D341Med (cell line): Measurements from ENCODE around the gene EP400.
"Not testable (repeated sequence)": the region's sequence is repeated elsewhere in the genome, so short reads cannot be mapped to it uniquely, and the experiment has no call there.

Experiments
- DNase-seq: peaks from one replicate; pipeline ENCODE4 v3.0.0; 2012; ENCODE audit warnings: low spot score

The EP400 gene

DNA sequence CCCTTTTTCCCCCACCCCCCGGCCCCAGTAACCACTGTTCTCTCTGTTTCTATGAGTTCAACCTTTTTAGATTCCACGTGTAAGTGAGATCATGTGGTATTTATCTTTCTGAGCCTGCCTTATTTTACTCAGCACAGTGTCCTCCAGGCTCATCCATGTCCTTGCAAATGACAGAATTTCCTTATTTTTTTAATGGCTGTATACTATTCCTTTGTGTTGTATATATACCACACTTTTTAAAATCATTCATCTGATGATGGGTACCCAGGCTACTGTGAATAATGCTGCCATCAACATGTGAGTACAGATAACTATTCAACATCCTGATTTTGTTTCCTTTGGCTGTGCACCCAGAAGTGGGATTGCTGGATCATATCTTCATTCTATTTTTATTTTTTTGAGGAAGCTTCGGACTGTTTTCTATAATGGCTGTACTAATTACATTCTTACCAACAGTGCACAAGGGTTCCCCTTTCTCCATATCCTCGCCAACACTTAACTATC lies 139.7 kb downstream of the EP400 start:
- DNase-seq, result no peak

DNA sequence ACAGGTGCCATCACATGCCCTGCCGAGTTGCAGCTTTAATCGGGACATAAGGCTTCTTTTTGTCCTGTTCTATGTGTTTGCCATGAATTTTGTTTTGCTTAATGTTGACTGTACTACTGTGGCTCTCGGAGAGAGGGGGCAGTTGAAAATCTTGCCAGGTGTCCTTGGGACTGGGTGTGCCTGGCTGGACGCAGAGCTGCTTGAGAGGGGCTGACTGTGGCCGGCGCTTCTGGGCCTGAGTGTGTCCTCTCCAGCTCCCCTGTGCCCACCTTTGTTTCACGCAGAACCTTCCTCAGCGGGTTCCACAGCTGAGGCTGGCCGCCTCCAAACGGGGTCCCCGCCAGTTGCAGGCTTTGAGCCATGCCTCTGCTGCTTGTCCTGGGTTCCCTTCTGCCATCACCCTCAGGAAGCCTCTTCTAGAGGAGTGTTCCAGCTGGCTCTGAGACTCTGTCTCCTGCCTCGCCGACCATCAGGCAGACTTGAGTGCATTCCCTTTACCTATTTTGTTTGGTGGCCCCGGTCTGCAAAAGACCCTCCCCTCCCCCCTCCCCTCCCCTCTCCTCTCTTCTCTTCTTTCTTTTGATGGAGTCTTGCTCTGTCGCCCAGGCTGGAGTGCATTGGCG lies 144.6 kb downstream of the EP400 start:
- no peak for DNase-seq

DNA sequence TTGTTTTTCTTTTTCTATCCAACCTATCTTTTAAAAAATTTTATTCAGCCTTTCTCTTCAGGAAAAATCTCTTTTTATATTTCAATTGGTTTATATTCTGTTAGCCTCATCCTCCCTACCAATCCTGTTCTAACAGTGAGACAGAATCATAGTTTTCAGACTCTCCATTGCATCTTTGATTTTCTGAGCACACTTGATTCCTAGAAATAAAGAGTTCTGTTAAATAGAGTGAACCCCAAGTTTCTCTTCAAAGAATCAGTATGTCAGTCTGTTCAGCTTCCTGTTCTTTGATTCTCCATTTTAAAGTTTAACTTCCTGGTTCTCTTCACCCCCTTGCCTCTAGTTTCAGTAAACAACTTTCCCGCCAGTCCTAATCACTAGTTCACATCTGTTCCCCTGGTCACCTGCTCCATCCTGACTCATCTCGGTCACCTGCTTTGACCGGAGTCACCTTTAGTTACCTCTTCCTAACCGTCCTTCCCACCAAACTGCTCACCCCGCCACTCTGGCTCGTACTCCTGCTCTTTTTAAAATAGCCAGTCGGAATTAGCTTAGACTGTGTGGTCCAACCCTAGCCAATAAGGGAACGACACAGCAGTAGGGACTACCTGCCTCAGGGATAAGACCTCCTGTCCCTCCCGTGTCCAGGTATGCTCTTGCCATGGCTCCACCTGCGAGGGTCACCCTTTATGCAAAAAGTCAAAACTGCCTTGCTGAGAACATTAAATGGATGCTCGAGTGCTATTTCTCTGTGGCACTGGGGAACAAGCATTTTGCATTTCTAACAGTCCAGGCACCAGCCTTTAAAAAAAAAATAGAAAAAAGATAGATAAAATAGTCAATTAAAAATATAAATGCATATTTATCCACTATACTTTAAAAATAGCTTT lies 146.0 kb downstream of the EP400 start:
- DNase-seq, result no peak

DNA sequence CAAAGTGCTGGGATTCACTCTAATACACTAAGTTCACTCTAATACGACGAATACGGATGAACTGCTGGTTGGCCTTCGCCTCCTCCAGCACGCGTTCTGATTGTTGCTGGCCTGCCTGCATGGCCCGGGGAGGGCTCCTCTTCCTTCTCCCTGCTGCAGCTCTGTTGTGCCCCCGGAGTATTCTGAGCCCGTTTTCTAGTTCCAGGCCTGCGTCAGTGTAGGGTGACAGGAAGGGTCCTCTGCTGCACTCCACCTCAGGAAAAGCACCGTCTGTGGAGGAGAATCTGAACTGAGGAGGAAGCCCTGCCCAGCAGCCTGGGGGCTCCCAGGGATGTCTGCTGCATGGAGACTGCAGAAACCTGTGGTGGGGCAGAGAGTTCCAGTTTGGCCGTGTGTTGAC lies 150.0 kb downstream of the EP400 start:
- no peak for DNase-seq

DNA sequence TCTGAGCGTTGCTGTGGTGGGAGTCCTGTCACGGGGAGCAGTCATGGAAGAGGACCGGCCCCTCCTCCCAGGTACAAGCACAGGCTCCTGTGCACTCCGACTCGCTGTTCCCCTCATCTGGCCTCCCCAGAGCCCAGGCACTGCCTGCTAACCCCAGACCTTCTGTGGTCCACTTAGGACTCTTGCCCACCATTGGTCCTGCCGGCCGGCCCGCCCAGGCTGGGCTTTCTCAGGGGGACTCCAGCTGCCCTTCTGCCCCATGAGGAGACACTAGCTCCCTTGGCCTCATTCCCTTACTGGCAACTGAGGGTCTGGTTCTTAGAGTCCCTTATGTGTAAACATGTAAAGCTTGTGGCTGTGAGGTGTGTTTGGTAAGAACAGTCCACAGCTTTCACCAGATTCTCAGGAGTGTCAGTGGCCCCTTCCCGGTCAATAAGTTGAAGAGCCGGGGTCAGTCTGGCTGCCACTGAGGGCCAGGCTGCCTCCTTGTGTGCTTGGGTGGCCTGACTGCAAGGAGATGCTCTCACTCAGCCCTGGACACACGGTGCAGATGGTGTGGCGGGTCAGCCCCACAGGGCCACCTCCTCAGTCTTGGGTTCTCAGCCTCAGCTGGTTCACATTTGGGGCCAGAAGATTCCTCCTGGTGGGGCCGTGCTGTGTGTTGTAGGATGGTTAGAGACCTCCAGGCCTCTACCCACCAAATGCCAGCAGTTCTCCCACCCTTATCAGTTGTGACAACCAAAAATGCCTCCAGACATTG lies 150.7 kb downstream of the EP400 start:
- no peak for DNase-seq

DNA sequence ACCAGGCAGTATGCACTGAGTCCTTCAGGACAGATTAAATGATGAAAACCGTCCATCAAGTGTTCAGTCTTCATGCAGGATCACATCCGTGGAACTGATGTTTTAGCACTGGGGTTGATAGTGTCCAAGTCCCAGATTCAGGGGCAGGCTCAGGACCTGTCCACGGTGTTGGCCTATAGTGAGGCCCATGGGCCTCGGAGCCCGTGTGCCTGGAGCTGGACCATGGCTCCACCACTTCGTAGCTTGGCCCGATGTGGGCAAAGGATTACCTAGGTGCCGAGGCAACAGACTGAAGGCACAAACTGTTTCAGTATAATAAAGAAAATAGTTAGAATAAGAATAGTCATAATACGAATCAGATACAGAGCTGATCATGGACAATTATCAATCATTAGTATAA lies 152.6 kb downstream of the EP400 start:
- DNase-seq, result no peak

DNA sequence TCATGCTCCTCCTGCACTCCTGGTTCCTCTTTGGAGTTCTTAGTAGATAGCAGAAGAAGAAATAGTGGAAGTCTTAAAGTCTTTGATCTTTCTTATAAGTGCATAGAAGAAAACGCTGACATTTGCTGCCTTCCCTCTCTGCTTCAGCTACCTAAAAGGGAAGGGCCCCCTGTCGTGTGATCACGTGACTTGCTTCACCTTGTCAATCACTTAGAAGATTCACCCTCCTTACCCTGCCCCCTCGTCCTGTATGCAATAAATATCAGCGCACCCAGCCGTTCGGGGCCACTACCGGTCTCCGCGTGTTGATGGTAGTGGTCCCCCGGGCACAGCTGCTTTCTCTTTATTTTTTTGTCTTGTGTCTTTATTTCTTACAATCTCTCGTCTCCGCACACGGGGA lies 153.3 kb downstream of the EP400 start:
- DNase-seq, result not testable (repeated sequence)

DNA sequence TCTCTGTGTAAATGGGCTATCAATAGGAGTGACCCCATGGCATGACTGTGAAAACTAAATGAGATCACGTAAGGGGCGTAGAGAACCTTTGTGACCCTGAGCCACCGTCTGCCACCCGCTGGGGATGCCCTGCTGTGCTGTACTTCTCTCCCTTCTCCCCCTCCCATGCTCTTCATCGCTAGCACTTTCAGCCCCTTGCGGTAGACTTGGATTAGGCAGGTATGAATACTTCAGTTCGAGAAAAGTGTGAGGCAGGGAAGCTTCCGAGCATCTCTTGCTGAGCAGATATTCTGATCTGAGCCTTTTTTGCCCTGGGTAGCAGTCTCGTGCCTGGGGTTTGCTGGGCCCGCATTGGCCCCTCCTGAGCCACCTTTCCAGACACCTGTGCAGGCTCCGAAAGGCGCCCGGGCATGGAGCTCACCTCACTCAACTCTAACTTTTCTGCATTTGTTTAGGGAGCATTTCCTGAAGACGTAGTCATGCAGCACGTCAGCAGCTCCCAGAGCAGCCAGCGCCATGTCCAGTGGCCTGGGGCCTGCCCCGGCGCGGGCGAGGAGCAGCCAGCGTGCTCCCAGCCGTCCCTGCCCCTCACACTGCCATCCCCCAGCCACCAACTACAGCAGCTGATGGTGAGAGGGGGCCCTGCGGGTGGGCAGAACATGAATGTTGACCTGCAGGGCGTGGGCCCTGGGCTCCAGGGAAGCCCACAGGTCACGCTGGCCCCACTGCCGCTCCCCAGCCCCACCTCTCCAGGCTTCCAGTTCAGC lies 154.0 kb downstream of the EP400 start:
- DNase-seq, result no peak

DNA sequence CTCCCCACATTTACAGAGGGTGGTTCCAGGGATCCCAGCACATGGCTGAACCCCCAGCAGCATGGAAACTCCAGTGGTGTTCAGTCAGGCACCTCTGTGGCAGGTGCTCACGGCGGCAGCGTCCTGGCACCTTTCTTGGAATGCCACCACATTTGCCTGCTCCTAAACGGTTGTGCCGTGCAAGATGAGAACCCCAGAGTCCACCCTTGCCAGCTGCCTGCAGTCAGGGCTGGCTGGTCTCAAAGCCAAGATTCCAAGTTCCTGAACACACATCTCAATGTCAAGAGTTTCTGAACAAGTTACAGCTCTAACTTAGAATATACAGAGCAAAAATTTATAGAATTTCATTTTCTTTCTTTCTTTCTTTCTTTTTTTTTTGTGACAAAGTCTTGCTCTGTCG lies 155.7 kb downstream of the EP400 start:
- no peak for DNase-seq

DNA sequence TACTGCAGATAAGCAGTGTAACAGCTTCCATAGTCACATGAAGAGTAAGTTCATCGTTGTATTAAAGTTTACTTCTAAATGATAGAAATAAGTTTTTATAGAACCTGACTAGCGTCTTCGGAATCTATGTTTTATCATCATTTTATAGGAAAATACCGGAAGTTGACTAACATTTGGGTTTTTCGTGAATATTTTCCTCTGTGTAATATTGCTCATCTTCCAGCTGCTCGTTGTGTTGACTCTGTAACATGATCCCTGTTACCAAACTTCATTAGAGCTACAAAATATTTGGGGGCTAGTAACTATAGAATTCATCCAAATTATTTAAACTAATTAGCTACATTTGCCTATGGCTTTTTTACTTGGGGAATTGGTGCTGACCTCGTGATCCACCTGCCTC lies 157.2 kb downstream of the EP400 start:
- DNase-seq, result no peak

DNA sequence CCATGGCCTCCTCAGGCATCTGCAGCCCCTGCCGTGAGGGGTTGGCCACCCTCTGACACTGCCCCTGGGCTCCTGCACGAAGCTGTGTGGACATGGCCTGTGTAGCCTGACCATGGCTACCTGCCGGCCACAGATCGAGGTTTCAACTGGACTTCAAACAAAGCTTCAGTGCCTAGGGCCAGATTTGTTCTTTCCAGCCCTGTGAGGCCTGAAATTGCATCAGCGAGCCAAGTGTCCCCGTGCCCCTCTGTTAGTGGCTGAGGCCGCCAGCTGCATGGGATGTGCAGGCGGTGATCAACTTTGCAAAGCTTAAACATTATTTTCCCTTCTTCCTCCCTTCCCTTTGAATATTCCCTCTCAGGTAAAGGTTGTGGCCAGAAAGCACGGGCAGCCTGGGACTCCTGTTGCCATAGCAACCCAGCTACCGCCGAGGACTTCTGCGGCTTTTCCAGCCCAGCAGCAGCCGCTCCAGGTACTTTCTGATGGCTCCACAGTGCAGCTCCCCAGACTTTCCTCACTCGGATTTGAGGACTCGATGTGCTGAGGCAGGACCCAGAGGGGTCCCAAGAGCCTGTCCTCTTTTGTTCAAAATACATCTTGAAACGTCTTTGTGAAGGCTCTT lies 158.6 kb downstream of the EP400 start:
- DNase-seq, result no peak

DNA sequence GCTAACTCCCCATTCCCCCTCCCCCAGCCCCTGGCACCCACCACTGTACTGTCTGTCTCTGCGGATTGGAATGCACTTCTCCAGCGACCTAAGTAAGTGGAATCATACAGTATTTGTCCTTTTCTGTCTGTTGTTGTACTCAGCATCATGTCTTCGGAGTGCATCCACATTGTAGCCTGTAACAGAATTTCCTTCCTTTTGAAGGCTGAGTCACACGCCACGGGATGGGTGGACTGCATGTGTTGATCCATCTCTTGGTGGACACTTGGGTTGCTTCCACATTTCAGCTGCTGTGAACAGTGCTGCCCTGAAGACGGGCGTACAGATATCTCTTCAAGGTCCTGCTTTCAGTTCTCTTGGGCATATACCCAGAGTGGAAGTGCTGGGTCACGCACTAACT lies 160.0 kb downstream of the EP400 start:
- no peak for DNase-seq

DNA sequence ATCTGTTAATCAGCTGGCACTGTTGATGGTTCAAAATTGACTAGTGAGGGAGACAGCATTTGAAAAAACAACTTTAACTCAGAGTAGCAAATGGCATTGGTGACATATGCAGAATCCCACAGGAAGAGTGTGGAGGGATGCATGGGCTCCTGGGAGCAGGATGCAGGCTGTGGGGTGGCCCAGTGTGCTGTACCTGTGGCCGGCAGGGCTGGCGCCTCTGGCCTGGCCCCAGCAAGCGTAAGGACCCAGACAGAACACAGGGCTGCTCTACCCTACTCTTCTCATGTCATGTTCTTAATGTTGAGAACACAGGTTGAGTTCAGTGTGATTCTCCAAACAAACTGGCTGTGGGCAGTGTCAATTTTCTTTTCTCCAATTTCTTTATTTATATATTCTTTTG lies 160.9 kb downstream of the EP400 start:
- DNase-seq, result no peak

DNA sequence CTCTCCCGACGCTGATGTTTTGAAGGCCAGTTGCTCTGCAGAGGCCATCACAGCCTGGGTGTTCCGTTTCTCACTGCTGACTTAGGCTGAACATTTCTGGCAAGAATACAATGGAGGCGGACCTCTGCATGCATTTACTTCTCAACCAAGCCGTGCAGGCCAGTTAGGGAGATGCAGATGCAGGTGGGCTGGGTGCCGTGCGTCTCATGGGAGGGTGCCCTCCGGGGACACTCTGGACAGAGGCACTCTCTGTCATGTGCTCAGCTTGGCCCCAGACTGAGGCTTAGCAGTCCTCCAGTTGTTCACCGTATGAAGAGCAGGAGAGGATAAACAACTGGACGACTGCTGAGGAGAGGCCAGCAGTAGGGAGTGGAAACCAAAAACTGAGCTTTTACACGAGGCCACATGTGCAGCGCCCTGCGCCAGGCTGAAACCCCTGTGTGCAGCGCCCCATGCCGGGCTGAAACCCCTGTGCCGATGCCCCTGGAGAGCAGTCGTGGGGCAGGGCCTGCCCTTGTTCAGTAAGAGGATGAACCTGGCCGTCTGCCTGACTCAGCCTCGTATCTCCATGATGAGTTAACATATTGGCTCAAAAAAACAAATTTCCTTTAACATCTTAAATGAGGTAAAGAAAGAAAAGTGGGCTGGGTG lies 162.0 kb downstream of the EP400 start:
- no peak for DNase-seq

DNA sequence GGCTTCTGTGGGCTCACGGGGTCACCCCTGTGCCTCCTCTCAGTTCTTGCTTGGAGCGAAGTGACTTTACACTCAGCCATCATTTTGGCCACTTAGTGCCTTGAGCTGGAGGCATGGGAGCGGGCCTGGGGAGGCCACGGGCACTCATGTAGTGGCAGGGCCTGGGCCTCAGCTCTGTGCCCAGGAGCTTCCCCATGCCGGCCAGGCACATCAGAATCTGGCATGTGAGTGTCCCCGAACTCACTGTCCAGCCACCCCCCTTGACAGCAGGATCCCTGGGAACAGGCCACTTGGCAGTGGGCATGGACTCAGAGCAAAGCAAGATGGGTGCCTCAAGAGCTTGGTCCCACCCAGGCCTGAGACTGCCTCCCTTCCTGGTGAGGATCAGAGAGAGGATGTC lies 164.9 kb downstream of the EP400 start:
- no peak for DNase-seq

DNA sequence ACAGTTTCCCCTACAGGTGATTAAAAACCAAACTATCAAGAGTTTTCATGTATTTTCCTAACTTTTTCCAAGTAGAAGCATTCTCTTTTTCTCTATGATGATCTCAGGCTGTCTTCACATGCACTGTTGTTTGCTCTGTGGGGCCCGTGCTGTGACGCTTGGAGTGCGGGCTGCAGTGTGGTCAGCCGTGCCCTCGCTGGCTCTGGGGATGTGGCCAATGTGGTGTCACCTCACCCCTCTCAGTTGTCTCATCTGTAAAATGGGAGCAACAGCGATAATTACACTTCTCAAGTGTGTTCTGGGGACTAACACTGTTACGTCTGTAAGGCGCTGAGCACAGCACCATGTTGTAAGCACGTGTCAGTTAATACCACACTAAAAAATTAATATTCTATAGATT lies 165.8 kb downstream of the EP400 start:
- DNase-seq, result no peak

DNA sequence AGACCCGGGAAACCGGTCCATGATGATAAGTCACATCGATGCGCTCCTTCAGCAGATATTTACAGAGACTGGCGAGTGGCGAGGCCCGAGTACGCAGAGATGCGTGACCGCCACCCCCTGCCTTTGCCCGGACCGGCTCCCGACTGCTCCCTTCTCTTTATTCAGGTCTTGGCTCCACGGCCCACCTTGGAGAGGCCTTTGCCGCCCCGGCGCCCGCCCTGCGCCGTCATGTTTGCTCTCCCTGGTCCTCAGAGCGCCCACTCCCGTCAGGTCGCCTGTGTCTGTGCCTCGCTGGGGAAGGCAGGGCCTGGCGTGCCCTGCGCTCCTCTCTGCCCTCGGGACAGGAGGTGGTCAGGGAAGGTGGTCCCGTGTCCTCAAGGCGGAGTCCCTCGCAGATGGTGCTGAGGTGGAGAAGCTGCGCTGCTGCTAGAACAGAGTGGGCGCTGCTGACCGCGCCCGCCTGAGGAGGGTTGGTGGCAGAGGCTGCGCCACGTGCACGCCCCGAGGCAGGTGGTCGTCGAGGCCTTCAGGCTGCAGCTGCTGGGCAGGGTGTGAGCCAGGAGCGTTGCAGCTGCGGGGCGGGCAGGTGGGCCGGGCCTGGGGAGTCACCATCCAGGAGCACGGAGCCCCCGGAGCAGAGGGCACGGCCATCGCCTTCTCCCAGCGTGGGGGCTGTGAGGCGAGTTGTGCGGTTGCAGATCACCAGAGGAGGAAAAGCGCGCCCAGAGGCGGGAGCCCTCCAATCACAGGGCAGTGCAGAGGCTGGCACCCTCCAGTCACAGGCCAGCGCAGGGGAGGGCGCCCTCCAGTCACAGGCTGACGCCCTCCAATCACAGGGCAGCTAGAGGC lies 167.2 kb downstream of the EP400 start:
- no peak for DNase-seq

DNA sequence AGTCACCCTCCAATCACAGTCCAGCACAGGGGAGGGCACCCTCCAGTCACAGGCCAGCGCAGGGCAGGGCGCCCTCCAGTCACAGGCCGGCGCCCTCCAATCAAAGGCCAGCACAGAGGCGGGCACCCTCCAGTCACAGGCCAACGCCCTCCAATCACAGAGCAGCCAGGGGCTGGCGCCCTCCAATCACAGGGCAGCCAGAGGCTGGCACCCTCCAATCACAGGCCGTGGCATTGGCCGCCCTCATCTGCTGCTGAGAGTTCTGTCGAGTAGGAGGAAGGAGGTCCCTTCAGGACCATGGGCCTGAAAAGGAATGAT lies 167.8 kb downstream of the EP400 start:
- DNase-seq, result peak; percentile 48

DNA sequence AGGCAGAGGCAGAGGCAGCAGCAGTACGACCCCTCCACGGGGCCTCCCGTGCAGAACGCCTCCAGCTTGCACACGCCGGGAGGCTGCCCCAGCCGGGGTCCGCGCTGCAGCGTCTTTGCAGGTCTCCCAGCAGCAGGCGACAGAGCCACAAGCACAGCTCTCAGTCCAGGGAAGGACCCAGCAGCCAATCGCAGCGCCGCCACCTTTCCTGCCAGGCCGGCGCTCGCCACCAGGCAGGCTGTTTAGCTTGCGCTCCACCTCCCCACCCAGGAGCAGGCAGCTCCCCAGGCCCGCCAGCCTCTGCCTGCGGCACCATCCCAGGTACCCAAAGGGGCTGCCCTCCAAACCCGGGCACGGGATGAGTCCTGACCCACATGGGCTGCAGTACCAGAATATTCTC lies 169.1 kb downstream of the EP400 start:
- no peak for DNase-seq

DNA sequence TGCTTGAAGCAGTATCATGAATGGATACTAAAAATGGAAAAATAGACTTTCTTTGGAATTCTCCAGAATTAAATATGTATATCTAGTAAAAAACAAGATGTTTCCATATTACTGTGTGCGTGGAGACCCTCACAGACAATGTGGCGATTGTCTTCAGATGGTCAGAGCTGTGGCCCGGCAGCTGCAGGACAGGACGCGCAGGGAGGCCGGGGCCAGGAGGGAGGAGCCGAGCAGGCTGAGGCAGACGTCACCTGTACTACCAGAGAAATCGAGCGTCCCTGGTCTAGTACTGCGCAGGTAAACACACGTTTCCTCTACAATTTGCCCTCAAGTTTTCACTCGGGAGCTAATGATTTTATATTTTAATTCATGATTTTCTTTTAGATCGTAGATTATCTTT lies 171.5 kb downstream of the EP400 start:
- no peak for DNase-seq
